A673 (cell line): ENCODE data around the gene FDX1. TPM values are rescaled to one million over a fixed set of nuclear protein-coding genes. Genes with fewer than 3 reads are reported as not detected.

Experiments used
- BruUV-seq: library from RNA; stranded (reverse); fragments of 400-500 nt; replicated peaks from 2 replicates; lab custom pipeline; 2021; lab: Mats Ljungman, UMichigan
- CTCF ChIA-PET: fragments of 300-600 bp; sonication (Branson Sonifier 250); formaldehyde crosslinking; loops from one replicate; lab custom pipeline; 2022; ENCODE audit warnings: antibody characterized with exemption; lab: Charles Lee
- POLR2A ChIA-PET: fragments of 300-600 bp; sonication (Branson Sonifier 250); formaldehyde crosslinking; loops from one replicate; lab custom pipeline; 2022; ENCODE audit warnings: antibody characterized with exemption; ENCODE audit not compliant: low non-redundant PET; lab: Charles Lee
- DNase-seq: peaks from one replicate; pipeline ENCODE4 v3.0.0-alpha.2; 2015; ENCODE audit warnings: low spot score
- H3K27ac ChIP-seq: fragments of 200-600 bp; sonication (generic); 2 replicates; pipeline ENCODE4 v1.5.1; 2016; ENCODE audit warnings: mixed run types, low read depth, mild to moderate bottlenecking, mixed read lengths, antibody characterized with exemption, low read length; ENCODE audit not compliant: poor library complexity, severe bottlenecking
- H3K27me3 ChIP-seq: fragments of 200-600 bp; sonication (generic); replicated peaks from 2 replicates; pipeline ENCODE4 v1.6.1; 2017; ENCODE audit warnings: mixed run types, low read depth, mild to moderate bottlenecking, mixed read lengths, antibody characterized with exemption, low read length; ENCODE audit not compliant: insufficient read depth, poor library complexity
- H3K36me3 ChIP-seq: fragments of 200-600 bp; sonication (generic); 2 replicates; pipeline ENCODE4 v1.6.1; 2016; ENCODE audit warnings: mixed run types, mild to moderate bottlenecking, mixed read lengths, antibody characterized with exemption, low read length; ENCODE audit not compliant: insufficient read depth, poor library complexity, severe bottlenecking
- H3K4me1 ChIP-seq: fragments of 200-600 bp; sonication (generic); 2 replicates; pipeline ENCODE4 v1.6.1; 2017; ENCODE audit warnings: mixed run types, mild to moderate bottlenecking, mixed read lengths, antibody characterized with exemption, low read length; ENCODE audit not compliant: insufficient read depth, poor library complexity, severe bottlenecking
- H3K4me3 ChIP-seq: fragments of 200-600 bp; sonication (generic); 2 replicates; pipeline ENCODE4 v1.5.1; 2016; ENCODE audit warnings: low read depth, mixed run types, mild to moderate bottlenecking, mixed read lengths, low read length; ENCODE audit not compliant: poor library complexity, severe bottlenecking
- H3K9me3 ChIP-seq: fragments of 200-600 bp; sonication (generic); 2 replicates; pipeline ENCODE4 v1.6.1; 2016; ENCODE audit warnings: mixed run types, low read depth, mild to moderate bottlenecking, mixed read lengths, antibody characterized with exemption, low read length; ENCODE audit not compliant: poor library complexity, severe bottlenecking
- CTCF ChIP-seq: fragments of 300-800, 200-600 bp; sonication (generic); conservative IDR thresholded peaks from 2 replicates; pipeline ENCODE4 v1.5.1; 2017; ENCODE audit warnings: low read depth, mild to moderate bottlenecking, antibody characterized with exemption, low read length, moderate library complexity, mixed read lengths
- EZH2 ChIP-seq: fragments of 200-600 bp; sonication (generic); IDR thresholded peaks from 2 replicates; pipeline ENCODE4 v1.6.1; 2017; ENCODE audit warnings: borderline replicate concordance, low read depth, mild to moderate bottlenecking, mixed read lengths, antibody characterized with exemption, low read length; ENCODE audit not compliant: poor library complexity, severe bottlenecking
- intact Hi-C: fragments of 100-400 bp; cut with micrococcal nuclease; formaldehyde crosslinking; loops from one replicate; pipeline ENCODE4 v1.10.0; 2022; ENCODE audit not compliant: unreplicated experiment
- total RNA-seq: library from RNA; stranded (reverse); gene quantifications from 2 replicates; pipeline ENCODE4 v1.2.3, GENCODE V29; 2021

FDX1 gene
- total RNA-seq, 1 experiment from 2014 or later: 62.3 TPM

GRCh38 chr11:110431674-110432073 is 1.9 kb downstream of the FDX1 start:
- TF ChIP-seq EZH2 (no peak), CTCF (no peak)
- ChIA-PET POLR2A (interaction anchor here (0.6 kb wide), 1 partner anchor 224 kb away, joined by 4 read pairs; no protein-coding TSS in a partner anchor), CTCF (no interaction called here)
- no peak for DNase-seq
- no TSS peak for BruUV-seq
- Histone ChIP-seq H3K36me3 (peaks cover 8% of the 10 kb centered on the region), H3K4me3 (peak overlapping the region; percentile 91), H3K27ac (peak overlapping the region; percentile 93), H3K4me1 (peaks cover 51% of the 10 kb centered on the region), H3K27me3 (no peaks in the 10 kb centered on the region), H3K9me3 (no peaks in the 10 kb centered on the region)
- intact Hi-C loops: loop anchor here (2.0 to 5.0 kb wide), 5 partner anchors 34 to 584 kb away; partner anchors contain the start of gene RDX

GRCh38 chr11:110432713-110433392 is 3.1 kb downstream of the FDX1 start:
- intact Hi-C loops: loop anchor here (1.0 to 5.0 kb wide), 6 partner anchors 36 to 586 kb away; partner anchors contain the start of gene RDX
- peak overlapping the region; percentile 91 for H3K4me3 ChIP-seq
- ChIA-PET POLR2A (interaction anchor here (0.7 kb wide), 1 partner anchor 229 kb away, joined by 4 read pairs; no protein-coding TSS in a partner anchor), CTCF (interaction anchor here (0.6 to 1.5 kb wide), 9 partner anchors 35 to 990 kb away, joined by 3 to 27 read pairs (median 3); no protein-coding TSS in a partner anchor)
- TSS peak; percentile 68 for BruUV-seq
- no peaks in the 10 kb centered on the region for H3K9me3 ChIP-seq
- peak; percentile 80 for DNase-seq
- H3K36me3 ChIP-seq: peaks cover 13% of the 10 kb centered on the region
- peak overlapping the region; percentile 93 for H3K27ac ChIP-seq
- TF ChIP-seq EZH2 (no peak), CTCF (peak; percentile 41)
- peaks cover 62% of the 10 kb centered on the region for H3K4me1 ChIP-seq
- no peaks in the 10 kb centered on the region for H3K27me3 ChIP-seq

- H3K27ac ChIP-seq: peak overlapping the region; percentile 93
- peaks cover 15% of the 10 kb centered on the region for H3K36me3 ChIP-seq
- no peaks in the 10 kb centered on the region for H3K27me3 ChIP-seq
- intact Hi-C loops: loop anchor here (1.0 to 5.0 kb wide), 6 partner anchors 36 to 586 kb away; partner anchors contain the start of gene RDX
- POLR2A ChIA-PET: interaction anchor here (0.7 kb wide), 2 partner anchors 229 to 1645 kb away, joined by 4 to 13 read pairs; no protein-coding TSS in a partner anchor
- peak; percentile 74 for DNase-seq
- CTCF ChIA-PET: interaction anchor here (0.6 to 1.5 kb wide), 8 partner anchors 36 to 989 kb away, joined by 3 to 27 read pairs (median 4); no protein-coding TSS in a partner anchor
- peaks cover 70% of the 10 kb centered on the region for H3K4me1 ChIP-seq
- TF ChIP-seq EZH2: no peak
- peak; percentile 76 for TF ChIP-seq CTCF
- H3K4me3 ChIP-seq: peak overlapping the region; percentile 91
- H3K9me3 ChIP-seq: no peaks in the 10 kb centered on the region
- BruUV-seq: no TSS peak
Observed at GRCh38 chr11:110433393-110434333, 3.9 kb downstream of the FDX1 start.
